ACC112 (cell line): ENCODE measurements around the gene PTPRN2.

Experiments
- H2AFZ ChIP-seq: fragments of 200-600 bp; sonication (generic); one replicate; pipeline ENCODE4 v1.6.0; 2017; ENCODE audit warnings: antibody characterized with exemption, low read length; ENCODE audit not compliant: unreplicated experiment
- H3K27ac ChIP-seq: fragments of 200-600 bp; sonication (generic); 2 replicates; pipeline ENCODE4 v1.5.1; 2014; ENCODE audit warnings: low read depth, mild to moderate bottlenecking, antibody characterized with exemption, low read length, moderate library complexity
- H3K27me3 ChIP-seq: fragments of 200-600 bp; sonication (generic); 2 replicates; pipeline ENCODE4 v1.6.1; 2014; ENCODE audit warnings: mild to moderate bottlenecking, antibody characterized with exemption, low read length, moderate library complexity, mixed read lengths; ENCODE audit not compliant: insufficient read depth
- H3K36me3 ChIP-seq: fragments of 200-600 bp; sonication (generic); 2 replicates; pipeline ENCODE4 v1.6.1; 2016; ENCODE audit warnings: mild to moderate bottlenecking, antibody characterized with exemption, low read length, moderate library complexity, mixed read lengths; ENCODE audit not compliant: insufficient read depth
- H3K4me1 ChIP-seq: fragments of 200-600 bp; sonication (generic); one replicate; pipeline ENCODE4 v1.6.1; 2016; ENCODE audit warnings: low read length, mixed read lengths; ENCODE audit not compliant: insufficient read depth, unreplicated experiment, control insufficient read depth
- H3K4me3 ChIP-seq: fragments of 200-600 bp; sonication (generic); 2 replicates; pipeline ENCODE4 v1.5.1; 2014; ENCODE audit warnings: mild to moderate bottlenecking, low read depth, low read length
- H3K79me2 ChIP-seq: fragments of 200-600 bp; sonication (generic); one replicate; pipeline ENCODE4 v1.6.0; 2016; ENCODE audit warnings: low read length; ENCODE audit not compliant: control insufficient read depth, unreplicated experiment, insufficient read depth

PTPRN2 gene

GRCh38 chr7:157865351-157866165, 722.1 kb downstream of the PTPRN2 start:
- H2AFZ ChIP-seq: no peak overlapping the region
- no peaks in the 10 kb centered on the region for H3K36me3 ChIP-seq
- H3K4me1 ChIP-seq: no peaks in the 10 kb centered on the region
- no peak overlapping the region for H3K4me3 ChIP-seq
- no peaks in the 10 kb centered on the region for H3K79me2 ChIP-seq
- no peaks in the 10 kb centered on the region for H3K27me3 ChIP-seq
- no peak overlapping the region for H3K27ac ChIP-seq

- H2AFZ ChIP-seq: no peak overlapping the region
- no peak overlapping the region for H3K27ac ChIP-seq
- H3K36me3 ChIP-seq: no peaks in the 10 kb centered on the region
- H3K27me3 ChIP-seq: no peaks in the 10 kb centered on the region
- no peaks in the 10 kb centered on the region for H3K79me2 ChIP-seq
- H3K4me3 ChIP-seq: no peak overlapping the region
- no peaks in the 10 kb centered on the region for H3K4me1 ChIP-seq
Measured at GRCh38 chr7:157864911-157865310, 722.7 kb downstream of the PTPRN2 start.

- no peak overlapping the region for H2AFZ ChIP-seq
- H3K27ac ChIP-seq: no peak overlapping the region
- no peak overlapping the region for H3K4me3 ChIP-seq
- no peaks in the 10 kb centered on the region for H3K79me2 ChIP-seq
- no peaks in the 10 kb centered on the region for H3K27me3 ChIP-seq
- H3K4me1 ChIP-seq: no peaks in the 10 kb centered on the region
- no peaks in the 10 kb centered on the region for H3K36me3 ChIP-seq
Measured at GRCh38 chr7:157863906-157864810, 723.5 kb downstream of the PTPRN2 start.

- Histone ChIP-seq H3K4me3 (no peak overlapping the region), H3K79me2 (no peaks in the 10 kb centered on the region), H3K27me3 (no peaks in the 10 kb centered on the region), H3K36me3 (no peaks in the 10 kb centered on the region), H3K27ac (no peak overlapping the region), H3K4me1 (no peaks in the 10 kb centered on the region), H2AFZ (no peak overlapping the region)
Measured at GRCh38 chr7:157863176-157863575, 724.4 kb downstream of the PTPRN2 start.

- Histone ChIP-seq H3K4me3 (no peak overlapping the region), H2AFZ (no peak overlapping the region), H3K36me3 (no peaks in the 10 kb centered on the region), H3K27me3 (no peaks in the 10 kb centered on the region), H3K27ac (no peak overlapping the region), H3K4me1 (no peaks in the 10 kb centered on the region), H3K79me2 (no peaks in the 10 kb centered on the region)
Measured at GRCh38 chr7:157862731-157863130, 724.9 kb downstream of the PTPRN2 start.

GRCh38 chr7:157861551-157861950, 726.1 kb downstream of the PTPRN2 start:
- no peak overlapping the region for H2AFZ ChIP-seq
- H3K36me3 ChIP-seq: no peaks in the 10 kb centered on the region
- no peaks in the 10 kb centered on the region for H3K27me3 ChIP-seq
- H3K27ac ChIP-seq: no peak overlapping the region
- no peaks in the 10 kb centered on the region for H3K4me1 ChIP-seq
- H3K4me3 ChIP-seq: no peak overlapping the region
- no peaks in the 10 kb centered on the region for H3K79me2 ChIP-seq

GRCh38 chr7:157861031-157861491, 726.6 kb downstream of the PTPRN2 start:
- H3K27me3 ChIP-seq: no peaks in the 10 kb centered on the region

GRCh38 chr7:157860406-157860805, 727.2 kb downstream of the PTPRN2 start:
- Histone ChIP-seq H3K27me3 (no peaks in the 10 kb centered on the region), H2AFZ (no peak overlapping the region), H3K4me3 (no peak overlapping the region), H3K4me1 (no peaks in the 10 kb centered on the region), H3K27ac (no peak overlapping the region), H3K36me3 (no peaks in the 10 kb centered on the region), H3K79me2 (no peaks in the 10 kb centered on the region)

More at GRCh38 chr7:157861031-157861491, 726.6 kb downstream of the PTPRN2 start:
- Histone ChIP-seq H3K79me2 (no peaks in the 10 kb centered on the region), H3K36me3 (no peaks in the 10 kb centered on the region), H2AFZ (no peak overlapping the region), H3K4me1 (no peaks in the 10 kb centered on the region), H3K27ac (no peak overlapping the region), H3K4me3 (no peak overlapping the region)

GRCh38 chr7:157859915-157860314, 727.7 kb downstream of the PTPRN2 start:
- Histone ChIP-seq H3K4me1 (no peaks in the 10 kb centered on the region), H3K27me3 (no peaks in the 10 kb centered on the region), H2AFZ (no peak overlapping the region), H3K4me3 (no peak overlapping the region), H3K27ac (no peak overlapping the region), H3K36me3 (no peaks in the 10 kb centered on the region), H3K79me2 (no peaks in the 10 kb centered on the region)

- H3K4me3 ChIP-seq: no peak overlapping the region
- no peak overlapping the region for H2AFZ ChIP-seq
- H3K27ac ChIP-seq: no peak overlapping the region
- H3K27me3 ChIP-seq: no peaks in the 10 kb centered on the region
- no peaks in the 10 kb centered on the region for H3K4me1 ChIP-seq
- no peaks in the 10 kb centered on the region for H3K79me2 ChIP-seq
- no peaks in the 10 kb centered on the region for H3K36me3 ChIP-seq
Measured at GRCh38 chr7:157857578-157858075, 730.0 kb downstream of the PTPRN2 start.
